ENCODE measurements around the gene NRP2. TPM values are rescaled to one million over a fixed set of nuclear protein-coding genes. Genes with fewer than 3 reads are reported as not detected.

Gene NRP2
- total RNA-seq, 1 donor from 2014 or later, result 76.7 TPM

GRCh38 chr2:205766779-205767359 lies 84.6 kb downstream of the NRP2 start:
- peak overlapping the region; percentile 6 for H3K27ac ChIP-seq (ENCODE audit: low read depth, low read length)
- no peak for TF ChIP-seq EZH2 (IDR thresholded peaks at IDR 0.05; ENCODE audit: insufficient read depth, low read length)
- TF ChIP-seq CTCF (IDR thresholded peaks at IDR 0.05; ENCODE audit: insufficient read depth, low read depth, low read length), result peak; percentile 89
- no peaks in the 10 kb centered on the region for H3K27me3 ChIP-seq (ENCODE audit: insufficient read depth, low read length)
- H3K4me3 ChIP-seq (ENCODE audit: insufficient read depth, low read depth, low read length), result no peak overlapping the region
- no peak overlapping the region for H3K27ac Mint-ChIP-seq (ENCODE audit: unreplicated experiment)
- H3K4me1 ChIP-seq (ENCODE audit: insufficient read depth, low read length), result peaks cover 46% of the 10 kb centered on the region
- no peaks in the 10 kb centered on the region for H4K20me1 ChIP-seq (ENCODE audit: insufficient read depth, low read length)
- H3K9me3 Mint-ChIP-seq (ENCODE audit: unreplicated experiment), result no peaks in the 10 kb centered on the region
- H3K4me3 Mint-ChIP-seq (ENCODE audit: unreplicated experiment), result no peak overlapping the region
- H3K4me1 Mint-ChIP-seq (ENCODE audit: low read depth, unreplicated experiment), result peaks cover 28% of the 10 kb centered on the region
- H3K27me3 Mint-ChIP-seq (ENCODE audit: low read depth, unreplicated experiment), result no peaks in the 10 kb centered on the region
- peaks cover 18% of the 10 kb centered on the region for H3K36me3 ChIP-seq (ENCODE audit: insufficient read depth, low read length)
- FAIRE-seq (no peak), DNase-seq (ENCODE audit: low read depth) (peak; percentile 42)
- no peak overlapping the region for H2AFZ ChIP-seq (ENCODE audit: low read depth, low read length)
- H3K36me3 Mint-ChIP-seq (ENCODE audit: low read depth, unreplicated experiment), result peaks cover 6% of the 10 kb centered on the region
- no peaks in the 10 kb centered on the region for H3K79me2 ChIP-seq (ENCODE audit: insufficient read depth, low read length)
- H3K9ac ChIP-seq (ENCODE audit: low read length), result no peak overlapping the region
- no peak overlapping the region for H3K4me2 ChIP-seq (ENCODE audit: low read length)
- H3K9me3 ChIP-seq (ENCODE audit: insufficient read depth, low read depth, low read length), result no peaks in the 10 kb centered on the region

- no peaks in the 10 kb centered on the region for H3K9me3 ChIP-seq (ENCODE audit: insufficient read depth, low read depth, low read length)
- Mint-ChIP-seq H3K36me3 (ENCODE audit: low read depth, unreplicated experiment) (peaks cover 10% of the 10 kb centered on the region), H3K27me3 (ENCODE audit: low read depth, unreplicated experiment) (no peaks in the 10 kb centered on the region), H3K9me3 (ENCODE audit: unreplicated experiment) (peaks cover 4% of the 10 kb centered on the region), H3K4me1 (ENCODE audit: low read depth, unreplicated experiment) (peaks cover 28% of the 10 kb centered on the region), H3K4me3 (ENCODE audit: unreplicated experiment) (no peak overlapping the region), H3K27ac (ENCODE audit: unreplicated experiment) (no peak overlapping the region)
- no peak overlapping the region for H3K9ac ChIP-seq (ENCODE audit: low read length)
- H4K20me1 ChIP-seq (ENCODE audit: insufficient read depth, low read length), result no peaks in the 10 kb centered on the region
- DNase-seq (ENCODE audit: low read depth) (no peak), FAIRE-seq (no peak)
- no peak overlapping the region for H2AFZ ChIP-seq (ENCODE audit: low read depth, low read length)
- H3K4me2 ChIP-seq (ENCODE audit: low read length), result no peak overlapping the region
- H3K4me1 ChIP-seq (ENCODE audit: insufficient read depth, low read length), result peaks cover 45% of the 10 kb centered on the region
- TF ChIP-seq CTCF (IDR thresholded peaks at IDR 0.05; ENCODE audit: insufficient read depth, low read depth, low read length) (no peak), EZH2 (IDR thresholded peaks at IDR 0.05; ENCODE audit: insufficient read depth, low read length) (no peak)
- H3K27me3 ChIP-seq (ENCODE audit: insufficient read depth, low read length), result no peaks in the 10 kb centered on the region
- no peak overlapping the region for H3K4me3 ChIP-seq (ENCODE audit: insufficient read depth, low read depth, low read length)
- H3K27ac ChIP-seq (ENCODE audit: low read depth, low read length), result no peak overlapping the region
- no peaks in the 10 kb centered on the region for H3K79me2 ChIP-seq (ENCODE audit: insufficient read depth, low read length)
- peaks cover 18% of the 10 kb centered on the region for H3K36me3 ChIP-seq (ENCODE audit: insufficient read depth, low read length)
Observed at GRCh38 chr2:205767617-205768016, 85.3 kb downstream of the NRP2 start.

GRCh38 chr2:205768341-205768740 lies 86.0 kb downstream of the NRP2 start:
- peak overlapping the region; percentile 80 for H3K27ac ChIP-seq (ENCODE audit: low read depth, low read length)
- peak overlapping the region; percentile 47 for H3K27ac Mint-ChIP-seq (ENCODE audit: unreplicated experiment)

More at GRCh38 chr2:205768341-205768740, 86.0 kb downstream of the NRP2 start:
- Histone ChIP-seq H3K79me2 (ENCODE audit: insufficient read depth, low read length) (no peaks in the 10 kb centered on the region), H3K36me3 (ENCODE audit: insufficient read depth, low read length) (peaks cover 18% of the 10 kb centered on the region), H3K27me3 (ENCODE audit: insufficient read depth, low read length) (no peaks in the 10 kb centered on the region), H3K9ac (ENCODE audit: low read length) (no peak overlapping the region), H3K9me3 (ENCODE audit: insufficient read depth, low read depth, low read length) (no peaks in the 10 kb centered on the region), H3K4me1 (ENCODE audit: insufficient read depth, low read length) (peaks cover 38% of the 10 kb centered on the region), H2AFZ (ENCODE audit: low read depth, low read length) (no peak overlapping the region), H3K4me2 (ENCODE audit: low read length) (peak overlapping the region; percentile 72), H4K20me1 (ENCODE audit: insufficient read depth, low read length) (no peaks in the 10 kb centered on the region), H3K4me3 (ENCODE audit: insufficient read depth, low read depth, low read length) (no peak overlapping the region)
- Mint-ChIP-seq H3K4me3 (ENCODE audit: unreplicated experiment) (no peak overlapping the region), H3K36me3 (ENCODE audit: low read depth, unreplicated experiment) (peaks cover 10% of the 10 kb centered on the region), H3K4me1 (ENCODE audit: low read depth, unreplicated experiment) (peaks cover 32% of the 10 kb centered on the region), H3K9me3 (ENCODE audit: unreplicated experiment) (peaks cover 8% of the 10 kb centered on the region), H3K27me3 (ENCODE audit: low read depth, unreplicated experiment) (peaks cover 4% of the 10 kb centered on the region)
- no peak for FAIRE-seq
- TF ChIP-seq EZH2 (IDR thresholded peaks at IDR 0.05; ENCODE audit: insufficient read depth, low read length) (no peak), CTCF (IDR thresholded peaks at IDR 0.05; ENCODE audit: insufficient read depth, low read depth, low read length) (no peak)
- DNase-seq (ENCODE audit: low read depth), result no peak

All from astrocyte (in vitro differentiated cells and primary cell).